ENCODE measurements around the gene MYOM1. TPM values are rescaled to one million over a fixed set of nuclear protein-coding genes. Genes with fewer than 3 reads are reported as not detected.

MYOM1 gene
- total RNA-seq, 4 donors from 2014 or later = 0.23 to 2.5 (median 0.52) TPM

DNA sequence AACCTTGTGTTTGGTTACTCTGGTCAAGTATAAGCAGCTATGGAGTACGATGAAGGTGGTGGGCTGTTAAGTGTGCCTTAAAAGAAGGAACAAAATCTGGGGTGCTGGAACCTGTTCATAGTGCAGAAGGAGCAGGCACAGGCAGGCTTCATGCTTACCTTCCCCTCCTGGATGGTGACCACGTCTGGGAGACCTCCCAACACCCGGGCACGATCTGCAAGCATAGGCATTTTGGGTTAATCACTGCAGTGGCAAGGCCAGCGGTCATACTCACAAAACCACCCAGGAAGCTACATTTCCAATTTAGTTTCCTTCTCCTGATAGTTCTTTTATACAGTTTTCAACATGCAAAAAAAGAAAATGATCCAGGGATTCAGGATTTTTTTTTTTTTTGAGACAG, 148.1 kb downstream of the MYOM1 start:
- TF ChIP-seq CTCF (IDR thresholded peaks at IDR 0.05) = no peak
- no peak for TF ChIP-seq POLR2A (IDR thresholded peaks at IDR 0.05)
- intact Hi-C loops (cut with DNase I) = no loop called here

DNA sequence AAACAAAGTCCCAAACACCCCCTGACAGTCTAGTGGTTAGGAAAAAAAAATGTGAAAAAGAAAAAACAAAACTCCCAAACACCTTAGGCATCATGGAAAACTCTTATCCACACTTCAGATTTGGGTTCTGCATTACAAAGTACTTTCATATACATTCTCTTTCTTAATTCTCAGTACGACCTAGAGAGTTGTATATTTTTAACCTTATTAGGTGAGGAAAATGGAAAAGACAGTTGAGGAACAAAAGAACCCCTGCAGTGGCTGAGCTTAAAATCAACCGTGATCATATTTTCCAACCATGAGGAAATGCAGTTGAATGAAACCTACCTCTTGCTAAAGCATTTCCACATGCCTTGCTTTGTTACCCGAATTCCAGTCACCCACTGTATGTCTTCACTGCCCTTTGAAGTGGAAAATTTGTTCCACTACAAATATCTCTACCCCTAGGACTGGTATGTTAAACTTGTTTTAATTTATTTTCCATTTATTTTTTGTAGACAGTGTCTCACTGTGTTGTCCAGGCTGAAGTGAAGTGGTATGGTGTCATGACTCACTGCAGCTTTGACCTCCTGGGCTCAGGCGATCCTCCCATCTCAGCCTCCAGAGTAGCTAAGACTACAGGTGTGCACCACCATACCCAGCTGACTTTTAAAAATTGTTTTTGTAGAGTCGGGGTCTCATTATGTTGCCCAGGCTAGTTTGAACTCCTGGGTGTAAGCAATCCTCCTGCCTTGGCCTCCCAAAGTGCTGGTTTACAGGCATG, 149.9 kb downstream of the MYOM1 start:
- intact Hi-C loops (cut with DNase I) = loop anchor here (10.0 kb wide), 1 partner anchor 145 kb away; no protein-coding TSS in a partner anchor
- H3K4me3 ChIP-seq = no peak overlapping the region
- no peaks in the 10 kb centered on the region for H3K27me3 ChIP-seq
- peaks cover 0 to 4% (median 0%) of the 10 kb centered on the region in 3 donors for H3K4me1 ChIP-seq
- 71 to 72% methylated on average over 5 of the region's 5 CpGs for WGBS, 2 donors
- no peaks in the 10 kb centered on the region for H3K9me3 ChIP-seq
- no peak overlapping the region for H3K27ac ChIP-seq
- H3K36me3 ChIP-seq = no peaks in the 10 kb centered on the region
- DNase-seq = no peak
- TF ChIP-seq POLR2A (IDR thresholded peaks at IDR 0.05) (no peak), CTCF (IDR thresholded peaks at IDR 0.05) (no peak)

More for the DNA sequence above, 148.1 kb downstream of the MYOM1 start:
- H3K4me1 ChIP-seq = peaks cover 0 to 4% (median 0%) of the 10 kb centered on the region in 3 donors
- H3K9me3 ChIP-seq = no peaks in the 10 kb centered on the region
- DNase-seq = no peak
- H3K27ac ChIP-seq = no peak overlapping the region
- 87 to 92% methylated on average over 5 of the region's 5 CpGs for WGBS, 2 donors
- no peaks in the 10 kb centered on the region for H3K36me3 ChIP-seq
- H3K4me3 ChIP-seq = no peak overlapping the region
- H3K27me3 ChIP-seq = no peaks in the 10 kb centered on the region

- TF ChIP-seq POLR2A (IDR thresholded peaks at IDR 0.05) (no peak), CTCF (IDR thresholded peaks at IDR 0.05) (no peak)
- Histone ChIP-seq H3K4me3 (no peak overlapping the region), H3K36me3 (no peaks in the 10 kb centered on the region), H3K27me3 (peaks cover 0 to 4% (median 0%) of the 10 kb centered on the region in 4 donors), H3K4me1 (peaks cover 3 to 10% (median 3%) of the 10 kb centered on the region in 3 donors), H3K27ac (no peak overlapping the region), H3K9me3 (no peaks in the 10 kb centered on the region)
- DNase-seq = no peak
- intact Hi-C loops (cut with DNase I) = loop anchor here (10.0 kb wide), 1 partner anchor 143 kb away; no protein-coding TSS in a partner anchor
- WGBS, 2 donors = 74 to 76% methylated on average over 5 of the region's 5 CpGs
These were observed 152.0 kb downstream of the MYOM1 start for GRCh38 chr18:3067722-3068121.

GRCh38 chr18:3067165-3067661, 152.6 kb downstream of the MYOM1 start:
- no peak overlapping the region for H3K4me3 ChIP-seq
- WGBS, 2 donors = 81 to 83% methylated on average over 20 to 25 of the region's 25 CpGs
- H3K36me3 ChIP-seq = no peaks in the 10 kb centered on the region
- intact Hi-C loops (cut with DNase I) = loop anchor here (10.0 kb wide), 1 partner anchor 142 kb away; no protein-coding TSS in a partner anchor
- H3K27me3 ChIP-seq = peaks cover 0 to 4% (median 0%) of the 10 kb centered on the region in 4 donors
- TF ChIP-seq CTCF (IDR thresholded peaks at IDR 0.05) (no peak), POLR2A (IDR thresholded peaks at IDR 0.05) (no peak)
- no peak for DNase-seq
- H3K4me1 ChIP-seq = peaks cover 6 to 15% (median 8%) of the 10 kb centered on the region in 3 donors
- no peaks in the 10 kb centered on the region for H3K9me3 ChIP-seq
- no peak overlapping the region for H3K27ac ChIP-seq
